Astrocyte (in vitro differentiated cells and primary cell): ENCODE results near the gene ZNF324B.

Experiments
- CTCF ChIP-seq: IDR thresholded peaks from 2 replicates; pipeline ENCODE4 v1.5.1; 2011; ENCODE audit warnings: low read depth, mild to moderate bottlenecking, inconsistent platforms, low read length, moderate library complexity; ENCODE audit not compliant: insufficient read depth
- EZH2 ChIP-seq: IDR thresholded peaks from 2 replicates; pipeline ENCODE4 v1.6.1; 2012; ENCODE audit warnings: mild to moderate bottlenecking, low read length, inconsistent platforms; ENCODE audit not compliant: insufficient read depth

- TF ChIP-seq CTCF (no peak), EZH2 (no peak)
These were observed 28.5 kb downstream of the ZNF324B start for GRCh38 chr19:58479736-58480480.
